ENCODE data around the gene P2RY11.

Gene P2RY11

DNA sequence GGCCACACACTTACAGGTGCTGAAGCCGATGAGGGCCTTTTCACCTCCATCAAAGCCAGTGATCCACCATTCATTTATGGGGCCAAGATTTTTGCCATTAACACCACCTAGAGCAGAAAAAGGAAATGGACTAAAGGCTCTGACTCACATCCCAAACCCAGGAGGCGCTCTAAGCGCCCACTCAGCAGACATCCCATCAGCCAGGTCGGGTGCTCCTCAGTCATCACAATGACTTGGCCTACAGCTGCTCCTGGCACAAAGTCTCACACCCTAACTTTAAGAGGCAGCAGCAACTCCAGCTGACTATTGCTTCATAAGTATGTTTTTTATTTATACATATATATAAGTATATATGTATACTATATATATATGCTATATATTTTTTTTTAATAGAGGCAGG is 44.3 kb downstream of the P2RY11 start:
- TF ChIP-seq, protein P1, sequence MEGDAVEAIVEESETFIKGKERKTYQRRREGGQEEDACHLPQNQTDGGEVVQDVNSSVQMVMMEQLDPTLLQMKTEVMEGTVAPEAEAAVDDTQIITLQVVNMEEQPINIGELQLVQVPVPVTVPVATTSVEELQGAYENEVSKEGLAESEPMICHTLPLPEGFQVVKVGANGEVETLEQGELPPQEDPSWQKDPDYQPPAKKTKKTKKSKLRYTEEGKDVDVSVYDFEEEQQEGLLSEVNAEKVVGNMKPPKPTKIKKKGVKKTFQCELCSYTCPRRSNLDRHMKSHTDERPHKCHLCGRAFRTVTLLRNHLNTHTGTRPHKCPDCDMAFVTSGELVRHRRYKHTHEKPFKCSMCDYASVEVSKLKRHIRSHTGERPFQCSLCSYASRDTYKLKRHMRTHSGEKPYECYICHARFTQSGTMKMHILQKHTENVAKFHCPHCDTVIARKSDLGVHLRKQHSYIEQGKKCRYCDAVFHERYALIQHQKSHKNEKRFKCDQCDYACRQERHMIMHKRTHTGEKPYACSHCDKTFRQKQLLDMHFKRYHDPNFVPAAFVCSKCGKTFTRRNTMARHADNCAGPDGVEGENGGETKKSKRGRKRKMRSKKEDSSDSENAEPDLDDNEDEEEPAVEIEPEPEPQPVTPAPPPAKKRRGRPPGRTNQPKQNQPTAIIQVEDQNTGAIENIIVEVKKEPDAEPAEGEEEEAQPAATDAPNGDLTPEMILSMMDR (IDR thresholded peaks at IDR 0.05; ENCODE audit: insufficient read depth, low read length, missing control alignments) = no peak
- POLR2A ChIA-PET = interaction anchor here (0.6 kb wide), 1 partner anchor 75 kb away, joined by 3 read pairs; no protein-coding TSS in a partner anchor
- H3K4me3 ChIP-seq (ENCODE audit: low read depth, low read length) = no peak overlapping the region
- CTCF ChIA-PET = no interaction called here
- no peak for DNase-seq (ENCODE audit: low read depth, low spot score)

DNA sequence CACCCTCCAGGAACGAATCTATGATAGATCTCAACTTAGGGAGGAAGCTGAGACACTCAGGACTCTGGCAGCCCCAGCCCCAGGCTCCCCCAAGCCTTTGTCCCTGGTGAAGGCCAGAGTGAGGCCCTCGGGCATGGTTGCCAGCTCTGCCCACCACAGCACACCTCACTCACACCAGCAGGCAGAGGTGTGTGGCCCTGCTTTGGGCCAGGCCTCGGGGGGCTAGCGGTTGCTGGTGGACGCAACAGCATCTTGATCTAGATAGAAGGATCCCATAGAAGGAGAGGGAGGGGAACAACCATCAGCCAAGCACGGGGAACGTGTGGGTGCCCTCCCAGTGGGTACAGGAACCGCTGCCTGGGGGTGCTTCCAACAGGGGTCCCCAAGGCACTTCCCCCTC is 46.6 kb downstream of the P2RY11 start:
- no peak for DNase-seq (ENCODE audit: low read depth, low spot score)
- H3K4me3 ChIP-seq (ENCODE audit: low read depth, low read length) = no peak overlapping the region
- TF ChIP-seq, protein P1 (IDR thresholded peaks at IDR 0.05; ENCODE audit: insufficient read depth, low read length, missing control alignments) = no peak
- CTCF ChIA-PET = no interaction called here
- POLR2A ChIA-PET = no interaction called here

DNA sequence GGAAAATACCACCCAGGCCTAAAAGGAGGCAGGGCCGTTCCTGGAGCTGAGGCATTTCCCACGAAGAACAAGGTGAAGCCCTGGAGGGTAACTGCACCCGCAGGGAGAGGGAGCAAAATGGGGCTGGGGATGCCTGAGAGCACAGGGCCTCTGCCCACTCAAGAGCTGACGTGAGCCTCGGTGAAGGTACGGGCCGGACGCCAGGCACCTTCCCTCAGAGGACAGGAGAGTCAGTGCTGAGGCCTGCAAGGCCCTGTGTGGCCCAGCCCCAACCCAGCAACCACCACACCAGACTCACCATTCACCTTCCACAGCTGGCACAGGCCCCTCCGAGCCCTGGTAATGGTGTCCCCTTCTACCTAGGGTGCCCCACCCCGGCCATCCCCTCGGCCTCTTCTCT is 47.0 kb downstream of the P2RY11 start:
- no peak for DNase-seq (ENCODE audit: low read depth, low spot score)
- CTCF ChIA-PET = no interaction called here
- POLR2A ChIA-PET = no interaction called here
- H3K4me3 ChIP-seq (ENCODE audit: low read depth, low read length) = no peak overlapping the region
- TF ChIP-seq, protein P1 (IDR thresholded peaks at IDR 0.05; ENCODE audit: insufficient read depth, low read length, missing control alignments) = no peak

DNA sequence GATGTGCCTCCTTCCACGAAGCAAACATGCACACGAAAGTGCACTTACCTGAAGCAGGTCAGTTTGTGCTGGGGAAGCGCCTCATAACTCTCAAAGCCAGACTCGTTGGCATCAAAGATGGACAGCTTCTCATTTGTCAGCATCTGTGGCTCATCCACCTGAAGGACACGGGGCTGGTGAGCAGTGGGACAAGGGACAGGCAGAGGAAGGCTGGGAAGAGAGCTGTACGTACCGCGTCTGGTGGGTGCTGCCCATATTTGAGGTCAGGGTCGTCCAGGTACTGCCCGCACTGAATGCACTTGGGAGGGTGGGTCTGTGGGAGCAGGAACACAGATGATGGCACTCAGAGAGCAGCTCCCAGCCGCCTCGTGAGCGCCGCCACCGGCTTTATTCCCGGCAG is 48.1 kb downstream of the P2RY11 start:
- ChIA-PET CTCF (interaction anchor here (0.5 to 0.7 kb wide), 2 partner anchors 90 to 496 kb away, joined by 3 read pairs; no protein-coding TSS in a partner anchor), POLR2A (no interaction called here)
- DNase-seq (ENCODE audit: low read depth, low spot score) = no peak
- no peak overlapping the region for H3K4me3 ChIP-seq (ENCODE audit: low read depth, low read length)
- TF ChIP-seq, protein P1 (IDR thresholded peaks at IDR 0.05; ENCODE audit: insufficient read depth, low read length, missing control alignments) = no peak

DNA sequence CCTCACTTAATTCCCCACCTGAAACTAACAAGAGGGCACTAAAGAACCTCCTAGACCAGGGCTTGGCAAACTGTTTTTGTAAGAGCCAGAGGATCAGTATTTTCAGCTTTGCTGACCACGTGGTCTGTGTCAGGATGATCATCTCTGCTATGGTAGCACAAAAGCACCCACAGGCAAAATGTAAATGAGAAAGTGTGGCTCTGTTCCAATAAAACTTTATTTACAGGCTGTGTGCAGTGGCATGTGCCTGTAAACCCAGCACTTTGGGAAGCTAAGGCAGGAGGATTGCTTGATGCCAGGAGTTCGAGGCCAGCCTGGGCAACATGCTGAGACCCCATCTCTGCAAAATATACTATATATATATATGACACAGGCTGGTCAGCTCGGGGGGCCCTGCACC is 52.0 kb downstream of the P2RY11 start:
- no peak for DNase-seq (ENCODE audit: low read depth, low spot score)

More for the DNA sequence above, 52.0 kb downstream of the P2RY11 start:
- no peak overlapping the region for H3K4me3 ChIP-seq (ENCODE audit: low read depth, low read length)
- ChIA-PET POLR2A (no interaction called here), CTCF (interaction anchor here (0.9 to 2.3 kb wide), 2 partner anchors 24 to 86 kb away, joined by 3 to 9 read pairs; no protein-coding TSS in a partner anchor)
- TF ChIP-seq, protein P1 (IDR thresholded peaks at IDR 0.05; ENCODE audit: insufficient read depth, low read length, missing control alignments) = no peak
